GM12878 (cell line): ENCODE results near the gene ARHGEF7. TPM values are rescaled to one million over a fixed set of nuclear protein-coding genes. Genes with fewer than 3 reads are reported as not detected.
"Not testable (repeated sequence)": the region's sequence is repeated elsewhere in the genome, so short reads cannot be mapped to it uniquely, and the experiment has no call there.

ENCODE experiments used
- ATAC-seq: fragments of 200-7000 bp; cut with Tn5 transposase; 3 replicates; pipeline ENCODE4 v1.9.1; 2020; ENCODE audit warnings: mild to moderate bottlenecking, moderate library complexity
- BruUV-seq: library from RNA; stranded (reverse); fragments of 400-500 nt; replicated peaks from 2 replicates; lab custom pipeline; 2021; lab: Mats Ljungman, UMichigan
- CTCF ChIA-PET: fragments of 300-600 bp; sonication (Branson Sonifier 250); formaldehyde crosslinking; extraction: SDS; loops from one replicate; lab custom pipeline; 2021; ENCODE audit warnings: inconsistent platforms; lab: Yijun Ruan, JAX
- POLR2A ChIA-PET: fragments of 350-600 bp; formaldehyde crosslinking; extraction: SDS; loops from one replicate; lab custom pipeline; 2021; ENCODE audit warnings: inconsistent platforms; lab: Charles Lee
- RAD21 ChIA-PET: fragments of 300-600 bp; sonication (Branson Sonifier 250); formaldehyde crosslinking; loops from one replicate; lab custom pipeline; 2023; ENCODE audit warnings: antibody characterized with exemption; ENCODE audit not compliant: unreplicated experiment; lab: Charles Lee
- SMC1A ChIA-PET: fragments of 300-600 bp; sonication (Branson Sonifier 250); formaldehyde crosslinking; loops from one replicate; lab custom pipeline; 2023; ENCODE audit not compliant: unreplicated experiment, uncharacterized antibody; lab: Charles Lee
- DNase-seq: peaks from one replicate; pipeline ENCODE4 v3.0.0-alpha.2; 2011; ENCODE audit warnings: low read depth, low spot score
- FAIRE-seq: peaks from 3 replicates; lab custom pipeline; 2011; peaks lifted over from hg19 to GRCh38; lab: Jason Lieb, UNC
- H2AFZ ChIP-seq: 2 replicates; pipeline ENCODE4 v1.6.0; 2011; ENCODE audit warnings: low read depth, low read length, control low read depth; ENCODE audit not compliant: control insufficient read depth
- H3K27ac ChIP-seq: 2 replicates; pipeline ENCODE4 v1.5.1; 2011; ENCODE audit warnings: control low read depth; ENCODE audit not compliant: control insufficient read depth, insufficient read depth
- H3K27me3 ChIP-seq, 2 experiments: replicated peaks in 1 of 2; 2 replicates each; pipeline versions ENCODE4 v1.6.0 to v1.6.1; 2011; ENCODE audit warnings: low read length in 1 of 2; ENCODE audit not compliant: control insufficient read depth in 2 of 2, insufficient read depth in 2 of 2
- H3K36me3 ChIP-seq, 2 experiments: 2 replicates each; pipeline ENCODE4 v1.5.1; 2011; ENCODE audit warnings: low read length in 1 of 2; ENCODE audit not compliant: control insufficient read depth in 2 of 2, insufficient read depth in 2 of 2
- H3K4me1 ChIP-seq: 2 replicates; pipeline ENCODE4 v1.6.1; 2011; ENCODE audit warnings: mild to moderate bottlenecking, low read length, moderate library complexity, mixed read lengths; ENCODE audit not compliant: control insufficient read depth, insufficient read depth
- H3K4me2 ChIP-seq: 2 replicates; pipeline ENCODE4 v1.6.0; 2011; ENCODE audit warnings: control low read depth; ENCODE audit not compliant: control insufficient read depth, insufficient read depth
- H3K4me3 ChIP-seq: fragments of 200-600 bp; sonication (generic); 2 replicates; pipeline ENCODE4 v1.5.1; 2016
- H3K79me2 ChIP-seq: 2 replicates; pipeline ENCODE4 v1.6.0; 2011; ENCODE audit warnings: low read length; ENCODE audit not compliant: control insufficient read depth, insufficient read depth
- H3K9ac ChIP-seq: 2 replicates; pipeline ENCODE4 v1.8.0; 2011; ENCODE audit warnings: low read length, control low read depth, mixed read lengths; ENCODE audit not compliant: control insufficient read depth, insufficient read depth
- H3K9me3 ChIP-seq: replicated peaks from 3 replicates; pipeline ENCODE4 v1.5.1; 2011; ENCODE audit warnings: mild to moderate bottlenecking, low read length; ENCODE audit not compliant: control insufficient read depth, insufficient read depth
- H4K20me1 ChIP-seq: 2 replicates; pipeline ENCODE4 v1.6.0; 2011; ENCODE audit not compliant: control insufficient read depth, insufficient read depth
- NFYB ChIP-seq: IDR thresholded peaks from 2 replicates; pipeline ENCODE4 v1.6.1; 2011; ENCODE audit warnings: low read depth, mild to moderate bottlenecking, low read length, improper control_type of control experiment, moderate library complexity; ENCODE audit not compliant: insufficient read depth
- WGBS: methylation state at CpG from one replicate; pipeline ENCODE4 v1.1.6; 2016; ENCODE audit warnings: low lambda C conversion rate; ENCODE audit not compliant: insufficient replicate concordance, insufficient coverage; ENCODE audit errors: missing lambda C conversion rate; 5-methylcytosine and 5-hydroxymethylcytosine counted together
- in situ Hi-C: fragments of 300-500 bp; cut with MboI; formaldehyde crosslinking; loops from 9 replicates; pipeline ENCODE4 v1.14.3; 2018; ENCODE audit warnings: mixed read lengths
- intact Hi-C: fragments of 100-400 bp; cut with micrococcal nuclease; formaldehyde crosslinking; loops from one replicate; pipeline ENCODE4 v1.14.2; 2022; ENCODE audit not compliant: unreplicated experiment
- polyA plus RNA-seq, 11 experiments: library from polyadenylated mRNA; depleted of rRNA in 4 of 11; unstranded in 6 of 11; stranded (reverse) in 5 of 11; fragments of >200 nt; fragmentation: Nextera tagmentation in 4 of 11; fragmentation: Illumina TruSeq in 1 of 11; extraction: Ambion mirVana in 4 of 11; extraction: Trizol in 1 of 11; gene quantifications; 1 replicate in 1 of 11; 2 replicates in 10 of 11; pipeline versions ENCODE4 v1.2.1 to v1.2.3, GENCODE V29; 2011 to 2016; ENCODE audit warnings: inconsistent platforms in 2 of 11, missing spikeins in 2 of 11, low read depth in 1 of 11
- total RNA-seq, 4 experiments: library from RNA; depleted of rRNA in 3 of 4; stranded (reverse); fragments of >200 nt in 3 of 4; fragmentation: Illumina TruSeq in 1 of 4; extraction: Trizol in 1 of 4; gene quantifications; 2 replicates each; pipeline versions ENCODE4 v1.2.1 to v1.2.3, GENCODE V29; 2013 to 2021
- TF ChIP-seq, protein P1 (sequence below): IDR thresholded peaks from 2 replicates; pipeline ENCODE4 v1.6.1; 2011; ENCODE audit warnings: borderline replicate concordance, low read depth, mild to moderate bottlenecking, moderate library complexity, mixed read lengths, low read length; ENCODE audit not compliant: insufficient read depth; ENCODE audit errors: extremely low read length

ARHGEF7 gene
- total and polyA plus RNA-seq, 10 of the 15 experiments (the other 5 are each of a cell fraction or from before 2014, with no cell fraction given) = 4.7 to 65.5 (median 36.6) TPM

DNA sequence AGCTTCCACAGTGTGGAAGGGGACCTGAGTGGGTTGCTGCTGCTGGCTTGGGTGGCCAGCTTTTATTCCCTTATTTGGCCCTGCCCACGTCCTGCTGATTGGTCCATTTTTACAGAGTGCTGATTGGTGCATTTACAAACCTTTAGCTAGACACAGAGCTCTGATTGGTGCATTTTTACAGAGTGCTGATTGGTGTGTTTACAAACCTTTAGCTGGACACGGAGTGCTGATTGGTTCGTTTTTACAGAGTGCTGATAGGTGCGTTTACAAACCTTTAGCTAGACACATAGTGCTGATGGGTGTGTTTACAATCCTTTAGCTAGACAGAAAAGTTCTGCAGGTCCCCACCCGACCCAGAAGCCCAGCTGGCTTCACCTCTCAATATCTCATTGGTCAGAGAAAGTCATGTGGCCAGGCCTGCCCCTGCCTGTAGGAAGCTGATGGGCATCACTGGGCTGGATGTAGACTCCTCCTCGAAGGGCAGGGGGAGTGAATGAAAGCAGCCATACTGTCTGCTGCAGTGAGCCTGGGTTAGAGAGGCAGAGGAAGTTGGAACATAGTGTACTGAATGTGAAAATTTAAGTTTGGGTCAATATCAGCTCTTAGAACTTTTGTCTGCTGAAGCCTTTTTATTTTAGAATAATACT, 83.7 kb downstream of the ARHGEF7 start:
- intact Hi-C loops, FAIRE-seq, H4K20me1 ChIP-seq, H2AFZ ChIP-seq, H3K9me3 ChIP-seq, ATAC-seq, in situ Hi-C loops, H3K4me2 ChIP-seq, H3K4me3 ChIP-seq, BruUV-seq, POLR2A ChIA-PET, H3K27me3 ChIP-seq, H3K27ac ChIP-seq, DNase-seq, H3K9ac ChIP-seq: not testable (repeated sequence)
- Histone ChIP-seq H3K79me2 (peaks cover 76% of the 10 kb centered on the region), H3K4me1 (peaks cover 40% of the 10 kb centered on the region), H3K36me3 (peaks cover 5 to 11% of the 10 kb centered on the region in 2 experiments)
- 67% methylated on average over 6 of the region's 6 CpGs for WGBS
- TF ChIP-seq, protein P1, sequence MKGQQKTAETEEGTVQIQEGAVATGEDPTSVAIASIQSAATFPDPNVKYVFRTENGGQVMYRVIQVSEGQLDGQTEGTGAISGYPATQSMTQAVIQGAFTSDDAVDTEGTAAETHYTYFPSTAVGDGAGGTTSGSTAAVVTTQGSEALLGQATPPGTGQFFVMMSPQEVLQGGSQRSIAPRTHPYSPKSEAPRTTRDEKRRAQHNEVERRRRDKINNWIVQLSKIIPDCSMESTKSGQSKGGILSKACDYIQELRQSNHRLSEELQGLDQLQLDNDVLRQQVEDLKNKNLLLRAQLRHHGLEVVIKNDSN = peak; percentile 39
- TF ChIP-seq NFYB = peak; percentile 59; the same call in 1 of the 2 replicates
- ChIA-PET SMC1A (interaction anchor here (1.0 to 7.7 kb wide), 2 partner anchors 13 to 40 kb away, joined by 3 to 99 read pairs; no protein-coding TSS in a partner anchor), CTCF (interaction anchor here (0.9 to 1.2 kb wide), 2 partner anchors 16 to 18 kb away, joined by 3 read pairs; no protein-coding TSS in a partner anchor), RAD21 (interaction anchor here (1.0 to 2.6 kb wide), 2 partner anchors 14 to 37 kb away, joined by 3 to 9 read pairs; no protein-coding TSS in a partner anchor)
